GM18520 (cell line): ENCODE data around the gene RNF215.

Source experiments
- ATAC-seq: cut with Tn5 transposase; IDR thresholded peaks from one replicate; pipeline ENCODE4 v1.9.1; 2021; ENCODE audit not compliant: unreplicated experiment

The RNF215 gene

GRCh38 chr22:30386960-30387827, at the start of gene RNF215:
Gene RNF215, minus strand, starts transcription at chr22:30387411. Its CDS starts 98 bp downstream, at chr22:30387313.
- ATAC-seq = peak; percentile 66

- ATAC-seq = no peak
Measured at GRCh38 chr22:30436196-30436595, 49.0 kb upstream of the RNF215 start.

- no peak for ATAC-seq
Measured at GRCh38 chr22:30435674-30436126, 48.5 kb upstream of the RNF215 start.

DNA sequence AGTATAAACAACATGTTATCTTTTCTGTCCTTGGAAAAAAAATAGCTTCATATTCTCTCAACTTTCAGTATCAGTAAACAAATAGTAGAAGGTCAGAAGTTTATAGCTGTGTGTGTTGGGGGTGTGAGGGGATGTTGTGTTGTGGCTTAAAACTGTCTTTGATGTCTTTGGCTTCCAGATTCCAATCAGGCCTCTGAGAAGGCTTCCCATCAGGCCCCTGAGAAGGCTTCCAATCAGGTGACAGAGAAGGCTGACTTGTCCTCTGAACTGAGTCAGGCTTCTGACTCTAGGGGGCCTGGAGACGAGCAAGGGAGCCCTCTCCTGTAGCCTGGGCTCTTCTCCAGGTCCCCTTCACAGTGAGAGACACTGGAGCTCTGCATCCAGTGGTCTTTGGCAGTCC, 47.6 kb upstream of the RNF215 start:
- no peak for ATAC-seq

- no peak for ATAC-seq
Measured at GRCh38 chr22:30433773-30434172, 46.6 kb upstream of the RNF215 start.

- no peak for ATAC-seq
Measured at GRCh38 chr22:30433227-30433626, 46.0 kb upstream of the RNF215 start.

GRCh38 chr22:30432520-30432919, 45.3 kb upstream of the RNF215 start:
- no peak for ATAC-seq

GRCh38 chr22:30432096-30432495, 44.9 kb upstream of the RNF215 start:
- no peak for ATAC-seq

DNA sequence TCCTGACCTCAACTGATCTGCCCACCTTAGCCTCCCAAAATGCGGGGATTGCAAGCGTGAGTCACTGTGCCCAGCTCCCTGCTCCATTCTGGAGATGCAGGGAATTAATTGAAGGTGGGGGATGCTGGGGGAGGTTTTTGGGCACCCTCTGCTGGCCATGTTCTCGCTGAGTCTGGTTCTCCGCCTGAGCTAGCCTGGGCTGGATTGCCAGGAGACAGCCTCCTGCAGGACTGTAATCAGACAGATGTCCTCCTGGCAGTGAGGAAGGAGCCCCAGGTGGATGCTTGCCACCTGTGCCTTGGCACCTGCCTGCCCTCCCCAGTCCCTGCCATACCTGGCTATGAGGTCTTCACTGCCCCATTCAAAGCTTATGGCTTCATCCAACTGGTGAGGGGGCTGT, 43.7 kb upstream of the RNF215 start:
- ATAC-seq = no peak

DNA sequence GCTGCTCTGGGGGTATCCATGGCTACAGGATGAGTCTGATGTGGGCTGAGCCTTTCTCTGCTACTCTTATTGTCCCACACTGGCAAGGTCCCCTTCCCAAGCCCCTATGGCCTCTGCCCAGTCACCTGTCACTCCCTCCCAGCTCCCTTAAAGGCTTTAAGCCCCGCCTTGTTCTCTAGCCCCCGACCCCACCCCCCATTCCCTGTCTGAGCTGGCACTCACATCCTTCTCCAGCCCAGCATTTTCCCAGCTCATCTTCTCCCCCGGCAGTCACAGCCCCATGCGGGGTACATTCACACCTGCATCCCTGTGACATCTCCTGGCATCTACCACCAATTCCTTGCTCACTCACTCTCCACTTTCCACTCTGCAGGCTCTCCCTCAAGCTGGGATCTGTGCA, 42.7 kb upstream of the RNF215 start:
- ATAC-seq = no peak

GRCh38 chr22:30427871-30428270, 40.7 kb upstream of the RNF215 start:
- ATAC-seq = no peak

DNA sequence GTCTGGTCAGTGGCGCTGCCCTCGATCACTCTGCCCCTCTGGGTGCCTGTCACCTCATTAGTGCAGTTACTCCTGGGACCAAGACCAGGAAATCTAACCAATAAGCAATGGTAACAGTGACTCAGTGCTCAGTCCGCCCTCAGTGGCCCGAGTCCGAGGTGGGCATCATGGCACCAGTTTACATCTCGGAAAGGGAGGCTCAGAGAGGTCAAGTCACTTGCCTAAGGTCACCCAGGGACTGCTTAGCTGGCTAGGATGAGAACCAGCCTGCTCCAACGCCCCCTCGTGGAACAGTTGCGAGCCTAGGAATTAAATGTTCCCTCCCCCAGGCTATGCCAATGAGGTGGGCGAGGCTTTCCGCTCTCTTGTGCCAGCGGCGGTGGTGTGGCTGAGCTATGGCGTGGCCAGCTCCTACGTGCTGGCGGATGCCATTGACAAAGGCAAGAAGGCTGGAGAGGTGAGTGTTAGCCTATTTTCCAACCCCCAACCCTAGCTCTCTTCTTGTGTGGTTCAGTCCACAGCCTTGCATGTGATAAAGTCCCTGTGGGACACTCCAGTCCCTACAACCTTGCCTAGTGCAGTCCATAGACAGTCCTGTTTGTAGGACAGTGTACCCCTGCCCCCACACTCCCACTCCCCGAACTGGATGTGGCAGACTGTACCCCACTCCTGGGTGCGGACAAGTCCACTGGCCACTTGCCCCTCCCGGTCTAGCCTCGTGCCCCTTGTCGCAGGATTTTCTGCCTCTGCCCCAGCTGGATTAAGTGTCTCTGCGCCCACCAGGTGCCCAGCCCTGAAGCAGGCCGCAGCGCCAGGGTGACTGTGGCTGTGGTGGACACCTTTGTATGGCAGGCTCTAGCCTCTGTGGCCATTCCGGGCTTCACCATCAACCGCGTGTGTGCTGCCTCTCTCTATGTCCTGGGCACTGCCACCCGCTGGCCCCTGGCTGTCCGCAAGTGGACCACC, 39.5 kb upstream of the RNF215 start:
- ATAC-seq = no peak

DNA sequence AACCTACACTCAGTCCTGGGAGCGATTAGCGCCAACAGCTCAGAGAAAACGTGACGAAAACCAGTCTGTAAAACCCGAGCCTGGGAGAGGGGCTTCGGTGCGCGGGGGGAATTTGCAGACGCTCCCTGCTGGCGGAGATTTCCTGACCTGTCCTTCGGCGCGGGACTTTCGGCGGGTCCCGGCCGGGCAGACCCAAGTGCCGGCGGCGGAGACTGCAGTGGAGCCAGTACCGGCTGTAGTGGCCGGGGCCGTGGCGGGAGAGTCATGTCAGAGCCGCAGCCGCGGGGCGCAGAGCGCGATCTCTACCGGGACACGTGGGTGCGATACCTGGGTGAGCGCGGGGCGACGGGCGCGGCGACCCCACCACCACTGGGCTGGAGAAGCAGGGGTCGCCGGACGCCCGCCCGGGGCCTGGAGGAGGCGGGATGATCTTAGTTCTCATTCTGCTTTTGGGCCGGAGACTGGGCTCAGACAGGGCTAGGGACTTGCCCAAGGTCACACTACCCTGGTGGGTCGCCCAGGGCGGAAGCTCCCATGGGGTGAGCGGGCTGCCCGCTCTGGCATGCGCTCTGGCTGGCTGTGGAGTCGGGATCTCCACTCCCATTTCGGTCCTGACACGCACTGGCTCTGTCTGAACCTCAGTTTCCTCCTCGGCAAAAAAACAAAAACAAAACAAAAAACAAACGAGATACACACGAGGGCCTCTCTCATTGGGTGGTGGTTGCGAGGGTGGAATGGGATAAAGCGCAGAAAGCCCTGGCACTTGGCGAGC, 38.6 kb upstream of the RNF215 start, which contains the start of gene MTFP1:
MTFP1 (plus strand) TSS at position 153 of the 772 bp plus-strand sequence; CDS start at position 265, 112 bp downstream.
- no peak for ATAC-seq

DNA sequence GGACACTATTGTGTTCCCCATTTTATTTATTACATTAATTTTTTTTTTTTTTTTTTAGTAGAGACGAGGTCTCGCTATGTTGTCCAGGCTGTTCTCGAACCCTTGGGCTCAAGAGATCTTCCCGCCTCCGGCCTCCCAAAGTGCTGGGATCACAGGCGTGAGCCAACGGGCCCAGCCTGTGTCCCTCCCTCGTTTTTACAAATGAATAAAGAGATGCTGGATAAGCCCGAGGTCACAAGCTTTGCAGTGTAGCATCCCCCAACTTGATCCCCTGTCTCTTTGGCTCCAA, 38.1 kb upstream of the RNF215 start:
- ATAC-seq = no peak

DNA sequence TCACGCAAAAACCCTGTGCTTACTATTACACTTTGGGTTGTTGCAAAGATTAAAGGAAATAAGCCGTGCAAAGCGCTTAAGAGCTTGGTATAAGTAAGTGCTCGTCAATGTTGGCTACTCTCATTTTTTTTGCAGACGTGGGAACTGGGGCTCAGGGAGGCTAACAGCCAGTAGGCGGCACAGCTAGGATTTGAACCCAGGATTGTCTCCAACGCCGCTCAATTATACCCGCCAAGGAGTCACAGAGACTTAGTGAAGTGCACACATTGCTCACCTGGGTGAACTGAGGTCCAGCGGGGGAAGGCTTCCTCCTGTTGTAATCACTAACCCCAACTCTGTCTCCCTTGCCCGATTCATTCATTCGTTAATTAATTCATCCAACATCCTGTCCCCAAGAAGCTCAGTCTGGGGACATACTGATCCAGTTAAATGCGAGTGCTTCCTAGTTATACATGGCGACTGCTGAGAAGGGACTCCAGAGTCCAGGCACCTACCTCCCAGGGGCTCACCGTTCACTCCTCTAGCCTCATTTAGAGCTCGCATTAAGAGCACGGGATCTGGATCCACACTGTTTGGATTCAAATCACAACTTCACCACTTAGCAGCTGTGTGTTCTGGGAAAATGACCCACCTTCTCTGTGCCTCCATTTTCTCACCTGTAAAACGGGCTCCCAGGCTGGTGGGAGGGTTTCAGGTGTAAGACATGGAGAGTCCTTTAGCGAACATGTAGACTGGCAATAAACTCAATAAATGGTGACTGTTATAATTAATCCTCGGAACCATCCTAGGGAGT, 37.5 kb upstream of the RNF215 start:
- ATAC-seq = no peak

GRCh38 chr22:30423959-30424533, 36.8 kb upstream of the RNF215 start:
- peak; percentile 86 for ATAC-seq

DNA sequence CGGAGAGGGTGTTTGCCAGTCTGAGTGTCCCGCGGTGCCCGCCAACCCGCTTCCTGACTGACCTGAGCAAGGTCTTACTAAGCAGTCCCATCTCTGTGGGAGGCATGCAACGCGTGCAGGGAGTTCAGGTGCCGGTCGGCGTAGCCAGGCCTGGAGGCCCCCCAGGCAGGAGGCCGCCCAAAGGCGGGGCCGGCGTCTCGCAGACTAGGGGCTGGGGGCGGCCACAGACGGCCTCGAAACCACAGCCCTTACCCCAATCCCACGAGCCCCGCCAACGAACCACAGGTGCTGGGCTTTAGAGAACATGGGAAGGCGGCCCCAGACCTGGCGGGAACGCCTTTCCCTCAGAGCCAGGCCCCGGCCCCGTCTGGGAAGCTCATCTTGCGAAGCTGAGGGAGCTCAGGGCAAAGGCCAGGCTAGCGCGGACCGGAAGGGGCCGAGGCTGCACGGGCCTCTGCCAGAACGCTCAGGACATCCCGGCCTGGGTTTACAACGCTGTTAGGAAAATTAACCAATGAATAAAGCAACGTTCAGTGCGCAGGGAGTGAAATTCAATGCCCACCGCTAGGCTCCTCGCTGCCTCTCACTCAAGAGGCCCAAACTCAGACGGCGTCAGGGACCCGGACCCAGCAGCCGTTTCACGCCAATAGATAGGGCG, 36.2 kb upstream of the RNF215 start:
- ATAC-seq = peak; percentile 13

DNA sequence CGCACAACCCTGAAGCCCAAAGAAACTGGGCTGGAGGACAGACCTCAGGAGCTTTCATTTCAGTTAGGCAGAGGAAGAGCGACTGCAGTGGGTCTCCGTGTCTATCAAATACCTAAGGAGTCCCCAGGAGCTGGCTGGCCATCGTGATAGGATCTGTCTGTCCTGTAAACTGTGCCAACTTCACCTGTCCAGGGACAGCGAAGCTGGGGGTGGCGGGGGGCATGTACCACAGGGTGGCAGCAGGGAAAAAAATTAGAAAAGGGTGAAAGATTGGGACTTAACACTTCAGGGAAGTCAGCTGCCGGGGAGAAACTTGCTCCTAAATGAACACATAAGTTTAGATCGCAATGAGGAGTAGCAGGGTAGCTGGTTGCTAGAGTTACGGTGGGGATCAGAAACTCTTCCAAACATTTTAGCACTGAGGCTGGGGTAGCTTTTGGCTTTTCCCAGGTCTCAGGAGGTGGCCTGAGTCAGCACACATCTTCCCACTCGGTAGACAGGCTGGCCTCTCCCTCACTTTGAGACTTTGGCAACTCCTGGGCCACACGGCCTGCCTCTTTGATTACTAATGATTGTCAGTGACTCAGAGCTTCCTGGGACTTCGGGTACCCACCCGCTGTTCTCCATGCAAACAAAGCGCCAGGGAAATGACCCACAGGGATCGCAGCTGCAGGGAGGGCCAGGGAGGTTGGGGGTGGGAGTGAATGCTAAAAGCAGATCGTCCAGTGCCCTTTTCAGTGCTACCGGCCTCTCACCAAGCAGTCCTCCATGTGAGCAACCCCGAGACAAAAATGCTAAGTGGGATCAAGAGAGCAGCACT, 35.5 kb upstream of the RNF215 start:
- ATAC-seq = no peak
